ENCODE data around the gene ZBTB3. TPM values are rescaled to one million over a fixed set of nuclear protein-coding genes. Genes with fewer than 3 reads are reported as not detected.

Gene ZBTB3
- total RNA-seq, 3 donors from 2014 or later (not counting 1 experiment from before 2014, with no cell fraction given) = 5.4 to 9.6 (median 8.8) TPM

- Histone ChIP-seq H3K27me3 (ENCODE audit: control insufficient read depth, insufficient read depth, low read length) (no peaks in the 10 kb centered on the region), H3K36me3 (ENCODE audit: control insufficient read depth, insufficient read depth, low read length) (peaks cover 16% of the 10 kb centered on the region), H3K27ac (ENCODE audit: low read length) (peak overlapping the region; percentile 95), H3K9me3 (ENCODE audit: control insufficient read depth, insufficient read depth, low read length) (no peaks in the 10 kb centered on the region), H3K4me3 (ENCODE audit: low read length) (peak overlapping the region; percentile 72), H3K4me1 (ENCODE audit: control insufficient read depth, insufficient read depth, low read length) (peaks cover 50% of the 10 kb centered on the region)
- TF ChIP-seq, protein P1, sequence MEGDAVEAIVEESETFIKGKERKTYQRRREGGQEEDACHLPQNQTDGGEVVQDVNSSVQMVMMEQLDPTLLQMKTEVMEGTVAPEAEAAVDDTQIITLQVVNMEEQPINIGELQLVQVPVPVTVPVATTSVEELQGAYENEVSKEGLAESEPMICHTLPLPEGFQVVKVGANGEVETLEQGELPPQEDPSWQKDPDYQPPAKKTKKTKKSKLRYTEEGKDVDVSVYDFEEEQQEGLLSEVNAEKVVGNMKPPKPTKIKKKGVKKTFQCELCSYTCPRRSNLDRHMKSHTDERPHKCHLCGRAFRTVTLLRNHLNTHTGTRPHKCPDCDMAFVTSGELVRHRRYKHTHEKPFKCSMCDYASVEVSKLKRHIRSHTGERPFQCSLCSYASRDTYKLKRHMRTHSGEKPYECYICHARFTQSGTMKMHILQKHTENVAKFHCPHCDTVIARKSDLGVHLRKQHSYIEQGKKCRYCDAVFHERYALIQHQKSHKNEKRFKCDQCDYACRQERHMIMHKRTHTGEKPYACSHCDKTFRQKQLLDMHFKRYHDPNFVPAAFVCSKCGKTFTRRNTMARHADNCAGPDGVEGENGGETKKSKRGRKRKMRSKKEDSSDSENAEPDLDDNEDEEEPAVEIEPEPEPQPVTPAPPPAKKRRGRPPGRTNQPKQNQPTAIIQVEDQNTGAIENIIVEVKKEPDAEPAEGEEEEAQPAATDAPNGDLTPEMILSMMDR (IDR thresholded peaks at IDR 0.05) = no peak
- Mint-ChIP-seq H3K36me3 (no peaks in the 10 kb centered on the region), H3K27ac (peak overlapping the region; percentile 98 to 99), H3K27me3 (ENCODE audit: low read depth in 2 of 2) (no peaks in the 10 kb centered on the region), H3K4me3 (peak overlapping the region; percentile 97), H3K4me1 (peaks cover 36 to 50% of the 10 kb centered on the region in 2 donors), H3K9me3 (no peaks in the 10 kb centered on the region)
- WGBS (ENCODE audit: insufficient coverage) = 0% methylated on average over 7 of the region's 7 CpGs
- no peak for ATAC-seq
- intact Hi-C loops (cut with micrococcal nuclease) = loop anchor here (1.0 to 5.0 kb wide), 6 partner anchors 19 to 136 kb away; partner anchors contain the start of genes EEF1G, EML3, HNRNPUL2 and LBHD1
- DNase-seq = peak; percentile 33 to 69
Measured at GRCh38 chr11:62708793-62709192, 45.2 kb downstream of the ZBTB3 start.

GRCh38 chr11:62708392-62708791, 45.6 kb downstream of the ZBTB3 start:
- WGBS (ENCODE audit: insufficient coverage) = 78% methylated on average over 5 of the region's 5 CpGs
- Mint-ChIP-seq H3K4me1 (peaks cover 36 to 47% of the 10 kb centered on the region in 2 donors), H3K9me3 (no peaks in the 10 kb centered on the region), H3K27me3 (ENCODE audit: low read depth in 2 of 2) (no peaks in the 10 kb centered on the region), H3K27ac (peak overlapping the region; percentile 98 to 99), H3K36me3 (no peaks in the 10 kb centered on the region), H3K4me3 (peak overlapping the region; percentile 97)
- Histone ChIP-seq H3K27ac (ENCODE audit: low read length) (peak overlapping the region; percentile 95), H3K4me3 (ENCODE audit: low read length) (peak overlapping the region; percentile 72), H3K4me1 (ENCODE audit: control insufficient read depth, insufficient read depth, low read length) (peaks cover 50% of the 10 kb centered on the region), H3K27me3 (ENCODE audit: control insufficient read depth, insufficient read depth, low read length) (no peaks in the 10 kb centered on the region), H3K36me3 (ENCODE audit: control insufficient read depth, insufficient read depth, low read length) (peaks cover 12% of the 10 kb centered on the region), H3K9me3 (ENCODE audit: control insufficient read depth, insufficient read depth, low read length) (no peaks in the 10 kb centered on the region)
- DNase-seq = no peak
- intact Hi-C loops (cut with micrococcal nuclease) = loop anchor here (5.0 kb wide), 4 partner anchors 36 to 136 kb away; partner anchors contain the start of genes EEF1G, EML3, LBHD1 and ROM1
- no peak for ATAC-seq
- TF ChIP-seq, protein P1 (IDR thresholded peaks at IDR 0.05) = no peak

GRCh38 chr11:62707277-62707861, 46.6 kb downstream of the ZBTB3 start, which contains the start of the genes BSCL2 and GNG3:
TSS of gene BSCL2 (minus strand) at chr11:62707424. CDS start at chr11:62707195, 229 bp downstream.
TSS of gene GNG3 (plus strand) at chr11:62707676. CDS start at chr11:62708296, 620 bp downstream.
- Mint-ChIP-seq H3K4me1 (peaks cover 36 to 41% of the 10 kb centered on the region in 2 donors), H3K27ac (peak within 1 kb of the TSS; percentile 98 to 99), H3K27me3 (ENCODE audit: low read depth in 2 of 2) (no peaks in the 10 kb centered on the region), H3K4me3 (peak within 1 kb of the TSS; percentile 97), H3K9me3 (no peaks in the 10 kb centered on the region), H3K36me3 (no peaks in the 10 kb centered on the region)
- 96% methylated on average over 9 of the region's 10 CpGs for WGBS (ENCODE audit: insufficient coverage)
- TF ChIP-seq, protein P1 (IDR thresholded peaks at IDR 0.05) = no peak
- Histone ChIP-seq H3K36me3 (ENCODE audit: control insufficient read depth, insufficient read depth, low read length) (peaks cover 6% of the 10 kb centered on the region), H3K4me3 (ENCODE audit: low read length) (peak within 1 kb of the TSS; percentile 70), H3K9me3 (ENCODE audit: control insufficient read depth, insufficient read depth, low read length) (no peaks in the 10 kb centered on the region), H3K27me3 (ENCODE audit: control insufficient read depth, insufficient read depth, low read length) (no peaks in the 10 kb centered on the region), H3K27ac (ENCODE audit: low read length) (peak within 1 kb of the TSS; percentile 95), H3K4me1 (ENCODE audit: control insufficient read depth, insufficient read depth, low read length) (peaks cover 50% of the 10 kb centered on the region)
- no peak for ATAC-seq
- intact Hi-C loops (cut with micrococcal nuclease) = loop anchor here (2.0 to 5.0 kb wide), 5 partner anchors 35 to 135 kb away; partner anchors contain the start of genes EEF1G, EML3, LBHD1 and ROM1
- no peak for DNase-seq

All from natural killer cell (primary cell).